Retina (tissue), 1 donor: Measurements from ENCODE around the gene HSF2.
"Not testable (repeated sequence)": the region's sequence is repeated elsewhere in the genome, so short reads cannot be mapped to it uniquely, and the experiment has no call there.

Experiments
- DNase-seq: peaks from one replicate; pipeline ENCODE4 v3.0.0-alpha.2; 2016

The HSF2 gene

GRCh38 chr6:122400121-122400450, 634 bp downstream of the HSF2 start:
- DNase-seq: no peak

DNA sequence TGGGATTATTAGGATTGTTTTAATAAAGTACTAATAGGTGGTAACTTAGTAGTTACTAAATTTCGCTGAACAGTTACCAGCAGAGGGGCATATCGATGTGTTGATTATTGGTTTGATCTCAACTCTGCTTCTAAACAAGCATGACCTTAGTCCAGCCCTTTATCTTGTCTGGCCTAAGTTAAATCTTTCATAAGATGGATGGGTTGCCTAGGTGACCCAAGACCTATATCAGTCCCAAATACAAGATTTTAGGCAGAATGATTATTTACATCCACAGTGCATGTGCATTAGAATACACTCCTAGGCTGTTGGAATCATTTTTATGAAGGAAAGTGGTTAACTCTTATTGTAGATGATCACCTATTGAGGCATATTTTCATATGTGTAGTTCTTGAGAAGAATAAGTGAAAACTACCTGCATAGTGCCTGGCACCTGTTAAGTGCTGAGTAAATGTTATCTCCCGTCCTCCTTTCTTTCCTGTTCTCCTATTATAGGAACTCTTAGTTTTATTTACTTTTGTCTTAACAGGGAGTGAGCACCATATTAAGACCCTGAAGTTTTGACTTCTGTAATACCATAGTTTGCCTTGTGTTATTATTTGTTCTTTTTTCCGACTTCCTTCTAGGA, 1.1 kb downstream of the HSF2 start:
- DNase-seq: no peak

DNA sequence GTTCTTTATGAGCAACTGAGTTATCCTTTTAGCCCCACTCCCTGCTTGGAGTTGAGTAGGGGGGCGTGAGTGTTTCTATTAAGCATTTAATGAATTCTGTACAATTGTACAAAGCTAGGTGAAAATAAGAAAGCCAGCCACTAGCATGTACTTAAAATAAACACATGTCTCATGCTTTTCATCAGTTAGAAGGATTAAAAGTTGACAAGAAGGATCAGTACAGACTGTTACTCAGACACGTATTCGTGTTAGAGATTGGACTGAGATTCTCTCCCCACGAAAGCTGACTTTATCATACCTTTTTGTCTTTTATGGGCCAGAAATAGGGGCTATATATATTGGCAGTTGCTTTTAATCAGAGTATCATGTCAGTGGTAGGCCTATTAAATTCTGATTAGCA, 1.7 kb downstream of the HSF2 start:
- DNase-seq: no peak

DNA sequence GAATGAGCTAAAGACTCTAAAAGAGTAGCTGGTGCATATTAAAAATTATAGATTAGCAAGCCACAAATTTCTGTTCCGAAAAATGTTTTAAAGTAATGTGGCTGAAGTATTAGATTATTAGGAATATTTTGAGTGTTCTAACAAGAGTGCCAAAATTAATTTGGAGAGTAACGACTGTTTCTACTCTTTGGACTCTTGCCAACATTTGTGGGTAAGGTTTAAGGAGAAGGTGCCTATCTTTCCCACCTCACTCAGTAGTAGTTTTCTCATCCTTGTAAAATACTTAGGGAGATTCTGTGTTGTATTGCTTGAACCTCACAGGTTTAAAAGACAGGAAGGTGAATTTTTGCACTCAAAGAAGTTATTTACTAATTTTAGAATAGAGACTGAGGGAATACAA, 5.0 kb downstream of the HSF2 start:
- DNase-seq: no peak

DNA sequence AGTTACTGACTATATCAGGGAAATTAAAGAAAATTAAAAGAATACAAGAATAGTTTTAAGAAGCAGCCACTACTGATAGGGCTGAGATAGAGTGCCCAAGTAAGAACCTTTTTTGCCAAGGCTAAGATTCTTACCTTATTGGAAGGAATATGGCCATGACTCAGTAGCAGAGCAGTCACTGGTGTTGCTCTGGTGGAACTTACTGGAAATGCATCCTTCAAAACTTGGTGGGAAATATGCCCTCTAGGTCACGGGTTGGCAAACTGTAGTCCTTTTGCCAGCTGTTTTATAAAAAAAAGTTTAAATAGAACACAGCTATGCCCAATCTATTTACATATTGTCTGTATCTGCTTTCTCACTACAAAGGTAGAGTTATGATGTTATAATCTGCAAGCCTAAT, 6.0 kb downstream of the HSF2 start:
- no peak for DNase-seq

DNA sequence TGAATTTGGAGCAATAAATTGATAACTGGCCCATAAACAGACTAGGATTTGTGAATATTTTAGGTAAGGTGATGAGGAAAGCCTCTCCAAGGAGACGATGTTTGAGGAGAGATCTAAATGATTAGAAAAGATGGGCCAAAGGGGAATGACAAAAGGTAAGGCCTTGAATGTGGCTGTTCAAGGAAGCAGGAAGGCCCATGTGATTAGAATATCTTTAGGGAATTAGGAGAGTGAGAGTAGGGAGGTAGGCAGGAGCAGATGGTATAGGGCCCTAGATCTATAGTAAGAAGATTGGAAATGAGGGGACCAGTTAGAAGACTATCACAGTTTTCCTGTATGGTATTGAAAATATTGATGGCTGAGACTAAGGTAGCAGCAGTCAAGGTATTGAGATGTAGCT, 6.7 kb downstream of the HSF2 start:
- no peak for DNase-seq

GRCh38 chr6:122407712-122408111, 8.3 kb downstream of the HSF2 start:
- DNase-seq: no peak

- DNase-seq: no peak
These were observed 8.8 kb downstream of the HSF2 start for GRCh38 chr6:122408240-122408639.

GRCh38 chr6:122408702-122409458, 9.4 kb downstream of the HSF2 start:
- DNase-seq: no peak

DNA sequence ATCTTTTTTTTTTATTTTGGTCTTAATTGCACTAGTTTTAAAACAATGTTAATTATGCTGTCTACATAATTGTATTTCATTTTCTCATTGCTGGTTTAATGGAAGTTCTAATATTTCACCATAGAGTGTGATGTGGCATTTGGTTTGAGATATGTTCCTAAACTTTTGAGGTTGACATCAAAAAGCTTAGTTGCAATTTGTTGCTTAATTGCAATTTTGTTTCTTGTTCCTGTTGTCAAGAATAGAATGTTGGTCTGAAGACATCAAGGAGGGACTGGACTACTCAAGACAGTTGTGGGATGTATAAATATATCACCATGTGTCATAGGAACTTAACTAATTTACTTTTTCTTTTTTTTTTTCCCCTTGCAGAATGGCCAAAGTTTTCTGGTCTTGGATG, 12.5 kb downstream of the HSF2 start:
- no peak for DNase-seq

GRCh38 chr6:122416825-122417224, 17.4 kb downstream of the HSF2 start:
- no peak for DNase-seq

DNA sequence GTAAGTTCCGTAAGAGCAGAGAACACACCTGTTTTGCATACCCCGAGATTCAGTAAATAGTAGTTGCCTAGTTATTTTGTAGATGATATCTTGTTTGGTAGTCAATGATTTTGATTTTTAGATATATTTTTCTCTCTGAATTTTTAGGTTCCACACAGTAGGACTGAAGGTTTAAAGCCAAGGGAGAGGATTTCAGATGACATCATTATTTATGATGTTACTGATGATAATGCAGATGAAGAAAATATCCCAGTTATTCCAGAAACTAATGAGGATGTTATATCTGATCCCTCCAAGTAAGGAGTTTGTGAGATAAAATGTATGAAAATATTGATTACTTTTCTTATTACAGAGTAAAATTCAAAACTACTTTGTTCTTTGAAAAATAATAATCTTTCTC, 22.6 kb downstream of the HSF2 start:
- DNase-seq: no peak

DNA sequence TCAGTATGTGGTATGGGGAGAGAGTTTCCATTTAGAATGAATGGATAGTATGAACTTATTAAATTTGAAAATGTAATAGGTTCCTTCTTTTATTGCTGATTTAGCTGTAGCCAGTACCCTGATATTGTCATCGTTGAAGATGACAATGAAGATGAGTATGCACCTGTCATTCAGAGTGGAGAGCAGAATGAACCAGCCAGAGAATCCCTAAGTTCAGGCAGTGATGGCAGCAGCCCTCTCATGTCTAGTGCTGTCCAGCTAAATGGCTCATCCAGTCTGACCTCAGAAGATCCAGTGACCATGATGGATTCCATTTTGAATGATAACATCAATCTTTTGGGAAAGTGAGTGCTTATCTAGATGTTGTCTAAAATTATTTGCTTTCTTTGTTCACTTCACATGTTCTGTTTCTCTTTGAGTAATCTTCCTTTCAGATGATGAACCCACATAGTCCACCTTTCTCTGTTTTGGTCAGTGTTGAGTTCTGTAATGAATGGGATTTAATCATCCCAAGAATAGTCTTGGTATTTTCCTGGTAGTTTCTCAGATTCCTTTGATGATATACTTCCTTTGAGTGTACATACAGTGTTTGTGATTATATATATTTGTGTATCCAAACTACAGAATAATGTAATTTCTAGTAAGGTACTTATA, 23.3 kb downstream of the HSF2 start:
- no peak for DNase-seq

GRCh38 chr6:122423734-122424133, 24.3 kb downstream of the HSF2 start:
- no peak for DNase-seq

DNA sequence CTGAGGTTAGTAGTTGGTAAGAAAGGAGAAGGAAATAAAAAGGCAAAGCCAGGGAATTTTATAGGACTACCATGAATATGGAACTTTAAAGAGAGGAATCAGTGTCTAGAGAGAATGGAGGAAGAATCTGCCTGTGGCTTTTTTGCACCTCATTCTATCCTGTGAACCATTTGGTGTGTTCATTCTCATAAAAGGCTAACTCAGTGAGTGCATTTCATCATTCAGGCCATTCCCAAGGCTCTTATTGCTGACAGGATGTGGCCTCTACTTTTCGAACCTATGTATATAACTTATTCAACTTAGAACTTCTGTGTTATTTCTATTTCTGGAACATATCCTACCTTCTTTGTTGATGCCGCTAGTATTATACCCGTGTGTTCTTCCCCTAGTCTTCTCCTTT, 27.1 kb downstream of the HSF2 start:
- DNase-seq: no peak

GRCh38 chr6:122428781-122429180, 29.3 kb downstream of the HSF2 start:
- no peak for DNase-seq

DNA sequence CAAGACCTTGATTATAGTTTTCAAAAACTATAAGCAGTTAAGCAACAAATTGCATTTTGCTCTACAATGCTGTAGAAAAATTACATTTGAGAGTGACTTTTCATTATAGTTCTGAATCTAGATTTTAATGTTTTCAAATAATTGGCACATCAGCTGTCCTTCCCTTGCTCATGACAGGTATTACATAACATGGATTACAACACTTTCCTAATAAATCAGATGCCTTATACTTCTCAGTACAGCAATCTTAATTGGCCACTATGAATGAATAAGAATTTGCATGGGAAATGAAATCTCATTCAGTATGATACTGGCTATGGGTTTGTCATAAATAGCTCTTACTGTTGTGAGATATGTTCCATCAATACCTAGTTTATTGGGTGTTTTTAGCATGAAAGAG, 29.9 kb downstream of the HSF2 start:
- DNase-seq: no peak

DNA sequence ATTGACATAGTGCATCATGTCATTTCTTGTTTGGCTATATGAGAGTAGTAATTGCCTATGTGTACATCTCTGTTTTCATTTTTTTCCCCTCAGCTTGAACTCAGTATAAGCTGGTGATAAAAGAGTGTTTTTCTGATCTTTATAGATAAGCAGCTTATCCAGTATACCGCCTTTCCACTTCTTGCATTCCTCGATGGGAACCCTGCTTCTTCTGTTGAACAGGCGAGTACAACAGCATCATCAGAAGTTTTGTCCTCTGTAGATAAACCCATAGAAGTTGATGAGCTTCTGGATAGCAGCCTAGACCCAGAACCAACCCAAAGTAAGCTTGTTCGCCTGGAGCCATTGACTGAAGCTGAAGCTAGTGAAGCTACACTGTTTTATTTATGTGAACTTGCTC, 32.3 kb downstream of the HSF2 start:
- no peak for DNase-seq

DNA sequence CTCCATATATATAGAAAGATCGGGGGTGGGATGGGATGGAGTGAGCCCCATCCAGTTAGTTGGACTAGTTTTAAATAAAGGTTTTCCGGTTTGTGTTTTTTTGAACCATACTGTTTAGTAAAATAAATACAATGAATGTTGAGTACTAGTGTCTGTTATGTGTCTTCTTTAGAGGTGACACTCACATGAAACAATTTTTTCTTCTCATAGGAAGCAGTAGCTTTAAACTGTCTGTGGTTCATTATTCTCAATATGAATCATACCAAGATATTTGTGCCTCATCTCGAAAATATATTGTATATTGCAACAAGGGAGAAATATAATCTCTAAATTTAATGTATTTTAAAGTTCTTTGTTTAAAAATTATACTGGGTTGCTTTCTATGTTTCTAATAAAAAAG, 33.4 kb downstream of the HSF2 start:
- DNase-seq: no peak

DNA sequence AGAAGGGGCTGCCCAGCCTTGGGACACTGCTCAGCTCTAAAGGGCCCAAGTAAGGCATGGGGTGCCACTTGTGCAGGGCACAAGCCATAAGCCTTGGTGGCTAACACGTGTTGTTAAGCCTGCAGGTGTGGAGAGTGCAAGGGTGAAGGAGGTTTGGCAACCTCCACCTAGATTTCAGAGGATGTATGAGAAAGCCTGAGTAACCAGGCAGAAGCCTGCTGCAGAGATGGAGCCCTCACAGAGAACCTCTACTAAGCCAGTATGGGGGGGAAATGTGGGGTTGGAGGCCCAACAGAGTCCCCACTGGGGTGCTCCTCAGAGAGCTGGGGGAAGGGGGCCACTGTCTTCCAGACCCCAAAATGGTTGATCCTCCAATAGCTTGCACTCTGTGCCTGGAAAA, 39.5 kb downstream of the HSF2 start:
- DNase-seq: no peak

DNA sequence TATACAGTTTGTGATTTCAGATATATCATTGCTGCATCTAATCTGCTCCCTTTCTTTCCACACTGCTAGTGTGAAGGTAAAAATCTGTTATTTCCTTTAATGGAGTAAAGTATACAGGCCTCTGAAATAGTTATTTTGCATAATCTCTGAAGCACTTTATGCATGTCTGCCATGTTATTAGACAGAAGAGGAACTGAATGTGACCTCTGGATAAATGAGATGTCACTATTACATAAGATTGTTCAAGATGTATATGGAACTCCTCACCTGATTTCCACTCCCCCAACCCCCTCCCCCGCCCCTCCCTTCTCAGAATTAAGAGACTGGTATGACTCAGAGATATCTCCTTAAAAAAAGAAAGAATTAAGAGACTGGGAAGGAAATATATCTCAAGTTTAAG, 45.8 kb downstream of the HSF2 start:
- DNase-seq: no peak

DNA sequence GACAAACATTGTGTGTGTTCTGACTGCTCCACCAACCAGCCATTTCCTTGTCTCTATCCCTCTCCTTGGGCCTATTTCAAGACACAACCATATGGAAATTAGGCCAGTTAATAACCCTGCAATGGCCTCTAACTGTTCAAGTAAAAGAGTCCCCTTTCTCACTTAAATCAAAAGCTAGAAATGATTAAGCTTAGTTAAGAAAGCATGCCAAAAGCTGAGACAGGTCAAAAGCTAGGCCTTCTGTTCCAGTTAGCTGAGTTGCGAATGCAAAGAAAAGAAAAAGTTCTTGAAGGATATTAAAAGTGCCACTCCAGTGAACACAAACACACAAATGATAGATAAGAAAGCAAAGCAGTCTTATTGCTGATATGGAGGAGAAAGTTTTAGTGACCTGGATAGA, 49.6 kb downstream of the HSF2 start:
- DNase-seq: no peak

- DNase-seq: no peak
These were observed 53.1 kb downstream of the HSF2 start for GRCh38 chr6:122452509-122452908.

GRCh38 chr6:122454673-122455072, 55.2 kb downstream of the HSF2 start:
- no peak for DNase-seq

DNA sequence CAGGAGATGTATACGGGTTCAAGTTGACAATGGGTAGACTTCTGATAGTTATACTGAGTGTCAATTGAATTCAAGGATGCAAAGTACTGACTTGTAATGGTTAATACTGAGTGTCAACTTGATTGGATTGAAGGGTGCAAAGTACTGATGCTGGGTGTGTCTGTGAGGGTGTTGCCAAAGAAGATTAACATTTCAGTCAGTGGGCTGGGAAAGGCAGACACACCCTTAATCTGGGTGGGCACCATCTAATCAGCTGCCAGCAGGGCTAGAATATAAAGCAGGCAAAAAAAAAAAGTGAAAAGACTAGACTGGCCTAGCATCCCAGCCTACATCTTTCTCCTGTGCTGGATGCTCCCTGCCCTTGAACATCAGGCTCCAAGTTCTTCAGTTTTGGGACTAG, 55.7 kb downstream of the HSF2 start:
- not testable (repeated sequence) for DNase-seq
